HG03354 (cell line): ENCODE data around the gene NPEPL1.

ENCODE experiments used
- ATAC-seq: cut with Tn5 transposase; IDR thresholded peaks from one replicate; pipeline ENCODE4 v1.9.1; 2021; ENCODE audit warnings: mild to moderate bottlenecking; ENCODE audit not compliant: unreplicated experiment, poor library complexity, severe bottlenecking

The NPEPL1 gene

GRCh38 chr20:58677079-58677604 lies 15.5 kb upstream of the NPEPL1 start:
- ATAC-seq = no peak

GRCh38 chr20:58677808-58678207 lies 14.8 kb upstream of the NPEPL1 start:
- ATAC-seq = no peak

- no peak for ATAC-seq
Observed at GRCh38 chr20:58678806-58679205, 13.8 kb upstream of the NPEPL1 start.

- no peak for ATAC-seq
Observed at GRCh38 chr20:58682656-58683531, 9.7 kb upstream of the NPEPL1 start.

GRCh38 chr20:58684291-58684690 lies 8.3 kb upstream of the NPEPL1 start:
- ATAC-seq = no peak

- no peak for ATAC-seq
Observed at GRCh38 chr20:58685988-58686387, 6.6 kb upstream of the NPEPL1 start.

- no peak for ATAC-seq
Observed at GRCh38 chr20:58688414-58688813, 4.2 kb upstream of the NPEPL1 start.

GRCh38 chr20:58688840-58689239 lies 3.8 kb upstream of the NPEPL1 start:
- no peak for ATAC-seq

- no peak for ATAC-seq
Observed at GRCh38 chr20:58690396-58691135, 2.0 kb upstream of the NPEPL1 start.

GRCh38 chr20:58691773-58692578 lies 624 bp upstream of the NPEPL1 start:
- ATAC-seq = no peak

GRCh38 chr20:58693226-58694006 lies 816 bp downstream of the NPEPL1 start:
- no peak for ATAC-seq

- no peak for ATAC-seq
Observed at GRCh38 chr20:58694241-58695083, 1.9 kb downstream of the NPEPL1 start.

- ATAC-seq = no peak
Observed at GRCh38 chr20:58695084-58695722, 2.6 kb downstream of the NPEPL1 start.

GRCh38 chr20:58695895-58696375 lies 3.3 kb downstream of the NPEPL1 start:
- no peak for ATAC-seq

- ATAC-seq = no peak
Observed at GRCh38 chr20:58696411-58696961, 3.9 kb downstream of the NPEPL1 start.

- no peak for ATAC-seq
Observed at GRCh38 chr20:58697201-58697866, 4.7 kb downstream of the NPEPL1 start.
